GM19438 (cell line): ENCODE data around the gene CORO1C.
A peak's percentile ranks its signal among the peaks of the same experiment; 100 is the strongest.
"Not testable (repeated sequence)": the region's sequence is repeated elsewhere in the genome, so short reads cannot be mapped to it uniquely, and the experiment has no call there.

ENCODE experiments used
- ATAC-seq: cut with Tn5 transposase; IDR thresholded peaks from one replicate; pipeline ENCODE4 v1.9.1; 2021; ENCODE audit warnings: low read depth; ENCODE audit not compliant: unreplicated experiment

CORO1C gene

DNA sequence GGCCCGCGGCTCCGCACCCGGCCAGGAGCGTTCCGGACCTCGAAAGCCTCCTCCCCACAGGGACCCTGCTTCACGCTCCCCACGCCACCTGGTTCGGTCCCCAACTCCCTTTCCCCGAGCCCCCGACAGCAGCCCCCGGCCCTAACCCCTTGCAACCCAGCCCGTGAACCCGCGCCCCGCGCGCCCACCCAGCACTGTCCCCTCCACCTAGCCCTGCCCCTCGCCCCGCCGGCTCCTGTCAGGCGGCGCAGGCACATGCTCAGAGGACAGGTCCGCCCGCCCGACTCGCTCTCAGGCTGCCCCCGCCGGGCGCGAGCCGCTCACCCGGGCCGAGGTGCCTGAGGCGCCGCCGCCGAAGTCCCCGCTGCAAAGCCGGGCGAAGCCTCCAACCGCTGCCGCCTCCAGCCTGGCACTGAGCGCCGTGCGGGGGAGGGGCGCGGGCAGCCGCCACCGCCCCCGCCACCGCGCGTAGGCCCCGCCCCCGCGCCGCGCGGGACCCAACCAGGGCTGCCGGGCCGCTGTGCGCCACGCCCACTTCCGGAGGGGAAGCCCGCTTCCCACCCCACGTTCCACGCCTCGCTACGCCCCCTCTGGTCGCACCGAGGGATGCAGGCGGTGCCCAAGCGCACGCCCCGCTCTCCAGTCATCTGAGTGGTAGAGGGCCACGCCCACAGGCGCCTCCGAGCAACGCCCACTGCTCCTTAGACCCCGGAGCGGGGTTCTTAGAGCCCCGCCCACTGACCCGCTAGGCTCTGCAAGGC is at the start of gene CORO1C:
Gene CORO1C, minus strand, starts transcription at position 414 of the 761 bp plus-strand sequence. CDS start 30,200 bp downstream, outside the sequence.
- ATAC-seq, result peak; percentile 66

DNA sequence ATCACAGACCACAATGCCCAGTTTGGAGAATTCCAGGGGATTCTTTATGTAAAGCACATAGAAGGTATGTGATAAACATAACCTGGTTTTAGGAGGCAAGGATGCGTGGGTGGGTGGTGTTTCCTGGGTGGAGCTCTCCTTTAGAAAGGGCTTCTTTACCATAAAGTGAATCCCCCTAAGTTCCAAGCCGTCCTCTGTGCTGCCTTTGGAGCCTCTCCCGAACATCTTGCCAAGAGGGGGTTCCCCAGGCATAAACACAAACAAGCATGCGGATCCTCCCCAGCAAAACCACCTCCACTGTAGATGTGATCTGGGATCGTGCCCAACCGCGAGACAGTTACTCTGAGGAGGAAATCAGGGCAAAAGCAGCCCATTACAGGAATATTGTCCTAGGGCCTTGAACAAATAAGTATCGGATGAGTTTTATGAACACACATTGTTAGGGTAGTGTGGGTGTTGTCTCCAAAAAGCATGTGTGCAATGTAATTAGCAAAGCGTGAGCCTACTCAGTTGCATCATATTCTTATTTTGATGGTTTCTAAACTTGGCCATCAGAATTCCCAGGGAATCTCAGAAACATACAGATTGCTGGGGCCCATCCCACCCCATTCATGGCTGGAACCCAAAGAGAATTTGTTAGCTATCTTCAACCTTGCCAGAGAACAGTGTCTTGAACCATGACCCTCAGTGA is 48.8 kb upstream of the CORO1C start:
- ATAC-seq, result no peak

DNA sequence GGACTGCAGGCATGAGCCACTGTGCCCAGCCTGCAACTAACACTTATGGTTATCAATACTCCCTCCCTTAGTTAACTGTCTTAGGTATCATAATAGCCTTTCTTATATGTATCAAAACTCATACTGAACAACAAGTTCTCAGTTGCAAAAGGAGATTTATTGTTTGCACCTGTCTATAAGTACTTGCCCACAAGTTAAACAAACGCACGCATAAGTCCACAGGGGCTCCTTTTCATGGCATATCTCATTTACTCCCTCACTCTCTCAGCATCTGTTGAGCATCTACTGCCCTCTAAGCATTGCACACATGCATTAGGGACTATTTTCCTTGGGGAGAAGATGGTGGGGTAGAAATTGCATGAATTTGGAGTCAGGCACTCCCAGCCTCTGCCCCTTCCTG is 46.7 kb upstream of the CORO1C start:
- no peak for ATAC-seq

DNA sequence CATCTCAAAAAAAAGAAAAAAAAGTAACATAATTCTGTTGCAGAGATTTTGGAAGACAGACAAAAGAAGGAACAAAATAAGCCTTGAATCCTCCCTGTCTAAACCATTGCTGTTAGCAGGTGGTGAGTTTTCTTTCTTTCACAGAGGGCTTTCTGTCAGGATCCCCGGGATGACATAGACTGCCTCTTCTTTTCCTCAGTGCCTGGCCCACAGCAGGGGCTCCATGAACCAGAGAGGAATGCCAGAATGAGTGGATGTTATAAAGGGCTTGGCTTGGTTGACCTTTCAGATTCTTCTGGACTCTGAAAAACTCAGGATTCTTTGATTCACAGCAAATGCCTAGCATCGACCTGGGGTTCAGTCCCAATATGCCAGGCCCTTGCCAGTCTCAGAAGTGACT is 45.8 kb upstream of the CORO1C start:
- no peak for ATAC-seq

DNA sequence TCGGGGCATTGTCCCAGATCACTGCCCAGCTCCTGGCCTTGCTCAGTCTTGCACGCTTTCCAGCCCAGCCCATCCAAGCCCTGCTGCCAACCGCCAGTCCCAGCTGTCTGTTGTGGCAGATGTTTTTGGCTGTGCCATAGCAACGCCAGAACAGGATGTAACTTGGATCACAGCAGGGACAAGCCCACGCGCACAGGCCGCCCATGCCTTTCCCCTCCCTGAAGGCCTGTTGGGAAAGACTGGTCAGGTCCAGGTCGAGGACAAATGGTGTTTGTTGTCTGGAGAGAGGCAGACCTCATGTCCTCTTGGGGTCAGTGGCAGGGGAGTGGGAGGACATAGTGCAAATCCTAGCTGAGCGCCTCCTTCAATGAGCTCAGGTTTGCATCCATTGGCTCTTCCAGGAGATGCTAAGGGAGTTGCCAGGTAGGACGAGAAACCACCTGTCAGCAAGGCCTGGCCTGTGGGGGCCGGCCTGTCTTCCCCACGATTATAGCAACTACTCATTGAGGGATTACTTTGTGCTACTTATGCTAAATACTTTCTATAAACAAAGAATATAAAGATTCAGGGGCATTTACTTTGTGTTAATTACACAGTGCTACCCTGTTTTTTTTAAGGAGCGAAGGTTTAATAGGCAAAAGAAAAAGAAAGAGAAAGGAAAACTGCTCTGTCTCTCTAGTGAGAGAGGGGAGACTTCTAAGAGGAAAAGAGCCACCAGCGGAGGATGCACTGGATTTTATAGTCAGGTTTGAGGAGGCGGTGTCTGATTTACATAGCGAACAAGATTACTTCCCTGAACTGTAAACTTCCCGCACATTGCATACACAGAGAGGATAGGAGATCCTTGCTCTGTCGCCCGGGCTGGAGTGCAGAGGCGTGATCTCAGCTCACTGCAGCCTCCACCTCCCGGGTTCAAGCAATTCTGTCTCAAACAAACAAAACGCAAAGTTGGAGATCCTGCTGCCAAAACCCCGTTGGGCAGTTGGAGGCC is 42.8 kb upstream of the CORO1C start:
- no peak for ATAC-seq

DNA sequence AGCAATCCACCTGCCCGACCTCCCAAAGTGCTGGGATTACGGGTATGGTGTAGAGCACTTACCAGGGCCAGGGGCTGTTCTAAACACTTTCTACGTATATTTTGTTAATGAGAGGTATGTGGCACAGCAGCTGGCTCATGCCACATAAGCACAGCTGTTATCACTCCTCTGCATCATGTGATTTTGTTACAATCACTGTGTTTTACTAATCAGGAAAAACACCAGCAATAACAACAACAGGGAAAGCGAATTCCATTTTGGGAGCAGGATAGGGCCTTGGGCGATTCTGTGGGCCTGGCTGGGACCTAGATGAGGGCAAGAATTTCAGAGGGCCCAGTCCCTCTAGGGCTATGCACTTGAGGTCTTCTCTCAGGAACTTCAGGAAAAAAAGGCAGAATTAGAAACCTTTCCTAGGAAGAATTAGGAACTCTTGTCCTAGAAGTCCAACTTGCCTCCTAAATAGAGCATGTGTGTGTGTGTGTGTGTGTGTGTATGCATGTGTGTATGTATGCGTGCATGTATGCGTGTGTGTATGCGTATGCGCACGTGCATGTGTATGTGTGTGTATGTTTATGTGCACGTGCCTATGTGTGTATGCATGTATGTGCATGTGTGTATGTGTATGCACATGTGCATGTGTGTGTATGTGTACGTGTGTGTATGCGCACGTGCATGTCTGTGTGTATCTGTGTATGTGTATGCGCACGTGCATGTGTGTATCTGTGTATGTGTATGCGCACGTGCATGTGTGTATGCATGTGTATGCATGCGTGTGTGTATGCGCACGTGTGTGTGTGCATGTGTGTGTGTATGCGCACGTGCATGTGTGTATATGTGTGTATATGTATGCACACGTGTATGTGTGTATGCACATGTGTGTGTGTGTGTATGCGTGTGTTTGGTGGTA is 41.8 kb upstream of the CORO1C start:
- no peak for ATAC-seq

DNA sequence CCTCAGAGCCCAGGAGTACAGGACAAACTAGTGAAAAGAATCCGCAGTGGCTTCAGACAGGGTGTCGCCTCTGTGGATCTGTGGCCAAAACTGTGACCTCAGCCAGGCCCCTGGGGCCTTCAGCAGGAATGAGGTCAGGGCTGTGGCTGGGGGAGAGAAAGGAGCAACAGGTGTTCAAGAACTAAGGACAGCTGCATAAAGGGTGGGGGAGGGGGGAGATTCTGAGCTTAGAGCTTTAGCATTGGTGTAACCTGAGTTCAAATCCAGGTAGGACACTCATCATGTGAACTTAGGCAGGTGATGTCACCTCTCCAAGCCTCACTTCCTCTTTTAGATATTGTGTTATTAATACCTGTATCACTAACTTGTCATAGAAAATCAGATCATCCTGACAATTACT is 40.9 kb upstream of the CORO1C start:
- ATAC-seq, result peak; percentile 66

DNA sequence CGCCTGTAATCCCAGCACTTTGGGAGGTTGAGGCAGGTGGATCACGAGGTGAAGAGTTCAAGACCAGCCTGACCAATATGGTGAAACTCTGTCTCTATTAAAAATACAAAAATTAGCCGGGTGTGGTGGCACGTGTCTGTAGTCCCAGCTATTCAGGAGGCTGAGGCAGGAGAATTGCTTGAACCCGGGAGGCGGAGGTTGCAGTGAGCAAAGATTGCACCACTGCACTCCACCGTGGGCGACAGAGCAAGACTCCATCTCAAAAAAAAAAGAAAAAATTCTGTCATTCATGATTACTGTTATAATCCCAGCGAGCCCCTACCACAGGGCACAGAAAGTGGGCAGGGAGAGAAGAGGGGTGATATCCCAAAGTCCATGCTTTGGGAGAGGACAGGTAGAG is 40.5 kb upstream of the CORO1C start:
- not testable (repeated sequence) for ATAC-seq

DNA sequence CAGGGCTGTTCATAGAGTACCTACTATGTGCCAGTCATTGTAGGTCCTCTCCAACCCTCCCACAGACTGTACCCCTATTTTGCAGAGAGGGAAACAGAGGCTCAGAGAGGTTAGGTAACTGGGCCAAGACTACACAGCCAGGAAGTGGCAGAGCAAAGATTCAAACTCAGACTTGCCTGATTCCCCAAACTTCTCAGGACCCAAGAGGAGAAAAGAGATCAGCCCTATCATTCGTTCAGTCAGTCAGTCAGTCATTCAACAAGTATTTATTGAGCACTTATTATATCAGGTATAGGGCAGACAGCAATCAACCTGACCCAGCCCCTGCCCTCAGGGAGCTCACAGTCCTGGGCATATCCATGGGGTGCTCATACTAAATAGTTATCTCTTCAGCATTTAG is 39.6 kb upstream of the CORO1C start:
- no peak for ATAC-seq

DNA sequence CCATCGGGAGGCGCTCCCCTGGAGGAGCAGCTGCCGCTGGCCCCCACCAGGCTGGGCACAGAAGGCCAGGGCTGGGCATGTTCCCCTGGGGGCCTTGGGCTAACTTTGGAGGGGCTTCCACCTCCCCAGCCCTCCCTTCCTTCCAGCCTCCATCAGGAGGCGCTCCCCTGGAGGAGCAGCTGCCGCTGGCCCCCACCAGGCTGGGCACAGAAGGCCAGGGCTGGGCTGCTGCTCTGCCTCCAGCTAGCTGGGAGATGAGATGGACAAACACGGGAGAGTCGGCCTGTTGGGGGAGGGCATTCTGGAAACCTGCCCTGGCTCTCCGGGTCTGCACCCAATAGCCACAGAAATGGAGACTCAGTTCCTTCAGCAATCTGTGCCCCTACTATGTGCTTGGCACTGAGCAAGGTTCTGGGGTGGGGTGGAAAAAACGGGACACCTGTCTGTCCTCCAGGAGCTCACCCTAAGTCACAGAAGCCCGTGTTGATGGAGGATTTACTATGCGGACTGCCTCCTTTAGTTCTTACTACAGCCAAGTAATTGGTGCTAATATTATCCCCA is 39.0 kb upstream of the CORO1C start:
- ATAC-seq, result no peak

DNA sequence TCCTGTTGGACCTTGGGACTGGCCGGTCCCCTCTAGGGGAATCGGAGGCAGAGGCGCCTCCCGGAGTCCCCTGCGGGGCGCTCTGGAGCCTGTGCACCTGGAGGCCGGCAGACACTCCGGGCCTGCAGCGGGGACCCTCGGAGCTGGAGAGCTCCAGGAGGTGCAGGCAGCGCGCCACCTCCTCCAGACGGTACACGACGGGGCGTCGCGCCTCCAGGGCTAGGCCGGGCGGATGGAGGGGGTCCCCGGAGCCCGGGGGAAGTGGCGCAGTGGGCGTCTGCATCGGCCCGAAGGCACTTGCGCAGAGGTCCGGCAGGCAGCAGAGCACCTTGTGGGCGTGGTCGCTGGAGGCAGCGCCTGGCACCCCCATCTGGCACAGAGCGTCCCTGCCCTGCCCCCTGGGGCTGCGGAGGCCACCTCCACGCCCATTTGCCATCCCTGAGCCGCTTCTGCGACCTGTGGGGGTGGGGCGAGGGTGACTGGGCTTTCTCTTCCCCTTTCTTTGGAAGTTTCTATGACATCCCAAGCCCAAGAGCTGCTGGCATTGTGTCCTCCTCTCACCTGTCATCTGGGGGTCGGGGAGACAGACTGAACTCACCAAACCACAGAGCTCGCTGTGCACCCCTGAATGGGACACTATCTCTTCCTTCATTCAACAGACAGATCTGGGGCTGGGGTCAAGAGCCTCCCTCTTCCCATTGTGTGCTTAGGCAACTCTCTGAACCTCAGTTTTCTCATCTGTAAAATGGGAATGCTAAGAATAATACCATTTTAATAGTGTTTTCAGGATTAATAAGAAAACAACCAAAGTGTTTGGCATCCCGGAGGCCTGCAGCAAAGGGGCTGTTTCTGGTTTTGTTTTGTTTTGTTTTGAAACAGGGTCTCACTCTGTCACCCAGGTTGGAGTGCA is 37.5 kb upstream of the CORO1C start:
- ATAC-seq, result no peak

DNA sequence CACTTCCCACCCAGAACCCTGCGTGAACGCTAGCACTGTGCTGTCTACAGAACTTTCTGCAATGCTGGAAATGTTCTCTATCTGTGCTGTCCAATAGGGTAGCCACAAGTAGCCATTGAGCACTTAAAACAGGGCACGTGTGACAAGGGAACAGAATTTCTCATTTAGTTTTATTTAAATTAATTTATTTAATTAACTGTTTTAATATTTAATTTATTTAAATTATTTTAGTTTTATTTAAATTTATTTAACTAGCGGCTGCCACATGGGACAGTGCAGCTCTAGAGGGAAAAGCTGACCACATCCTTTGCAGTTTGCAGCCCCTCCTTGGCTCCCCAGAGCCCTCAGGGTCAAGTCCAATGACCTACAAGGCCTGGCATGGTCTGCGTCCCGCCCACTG is 35.0 kb upstream of the CORO1C start:
- no peak for ATAC-seq

DNA sequence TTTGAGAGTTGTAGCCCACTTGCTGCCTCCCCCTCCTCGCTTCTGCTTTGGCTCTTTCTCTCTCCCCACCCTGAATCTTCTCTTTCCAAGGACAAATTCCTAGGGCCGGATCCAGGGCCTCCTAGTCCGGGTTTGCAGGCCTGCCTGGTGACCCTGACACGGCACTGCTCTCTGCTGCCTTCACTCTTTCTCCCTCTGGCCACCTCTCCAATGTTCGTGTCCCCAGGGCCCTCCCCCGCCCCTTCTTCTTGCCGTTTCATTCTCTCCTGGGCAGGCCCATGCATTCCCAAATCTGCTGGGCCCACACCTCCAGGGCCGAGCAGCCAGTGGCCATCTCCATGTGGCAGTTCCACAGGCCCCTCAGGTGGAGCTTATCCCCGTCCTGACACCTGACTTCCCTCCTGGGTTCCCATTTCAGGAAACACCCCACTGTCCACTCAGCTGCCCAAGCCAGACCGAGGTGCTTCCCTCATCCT is 34.0 kb upstream of the CORO1C start:
- no peak for ATAC-seq

DNA sequence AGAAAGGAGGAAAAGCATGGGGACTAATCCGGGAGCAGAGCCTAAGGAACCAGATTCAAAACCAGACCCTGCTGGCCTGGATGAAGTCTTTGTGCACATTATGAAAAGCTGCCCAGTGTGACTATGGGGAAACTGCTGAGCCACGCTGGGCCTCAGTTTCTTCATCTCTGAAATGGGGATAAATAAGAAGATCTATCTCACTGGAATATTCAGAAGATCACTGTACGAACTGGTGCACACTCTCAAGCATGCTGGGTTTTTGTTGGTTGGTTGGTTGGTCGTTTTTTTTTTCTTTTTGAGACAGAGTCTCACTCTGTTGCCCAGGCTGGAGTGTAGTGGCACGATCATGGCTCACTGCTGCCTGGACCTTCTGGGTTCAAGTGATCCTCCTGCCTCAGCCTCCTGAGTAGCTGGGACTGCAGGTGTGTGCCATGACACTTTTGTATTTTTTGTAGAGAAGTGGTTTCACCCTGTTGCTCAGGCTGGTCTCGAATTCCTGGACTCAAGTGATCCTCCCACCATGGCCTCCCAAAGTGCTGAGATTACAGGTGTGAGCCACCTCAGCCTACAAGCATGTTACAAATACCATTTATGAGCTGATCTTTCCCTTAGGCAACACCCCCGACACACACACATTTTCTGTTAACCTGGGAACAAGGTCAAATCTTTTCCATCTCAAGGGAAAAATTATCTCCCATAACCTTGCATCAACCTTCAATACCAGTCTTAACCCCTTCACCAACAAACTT is 33.4 kb upstream of the CORO1C start:
- ATAC-seq, result no peak

DNA sequence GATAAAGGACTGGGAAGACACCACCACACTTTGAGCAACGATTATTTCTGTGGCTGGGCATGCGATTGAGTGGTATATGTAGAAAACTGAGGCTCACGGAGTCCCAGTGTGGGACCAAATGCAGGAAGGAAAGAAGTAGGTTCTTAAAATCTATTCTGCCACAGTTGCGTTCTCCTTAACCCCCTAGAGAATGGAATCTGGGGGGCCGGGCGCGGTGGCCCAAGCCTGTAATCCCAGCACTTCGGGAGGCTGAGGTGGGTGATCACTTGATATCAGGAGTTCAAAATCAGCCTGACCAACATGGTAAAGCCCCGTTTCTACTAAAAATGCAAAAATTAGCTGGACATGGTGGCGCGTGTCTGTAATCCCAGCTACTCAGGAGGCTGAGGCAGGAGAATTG is 29.9 kb upstream of the CORO1C start:
- ATAC-seq, result no peak

DNA sequence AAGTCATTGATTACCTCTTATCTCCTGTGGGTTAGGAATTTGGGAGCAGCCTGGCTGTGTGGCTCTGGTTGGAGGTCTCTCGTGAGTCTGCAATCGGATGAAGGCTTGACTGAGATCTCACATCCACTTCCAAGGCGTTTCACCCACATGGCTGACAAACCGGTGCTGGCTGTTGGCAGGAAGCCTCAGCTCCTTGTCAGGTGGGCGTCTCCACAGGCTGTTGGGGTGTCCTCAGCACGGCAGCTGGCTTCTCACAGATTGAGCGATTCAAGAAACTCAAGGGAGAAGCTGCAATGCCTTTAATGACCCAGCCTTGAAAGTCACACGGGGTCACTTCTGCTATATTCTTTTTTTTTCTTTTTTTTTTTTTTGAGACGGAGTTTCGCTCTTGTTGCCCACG is 28.6 kb upstream of the CORO1C start:
- ATAC-seq, result no peak

DNA sequence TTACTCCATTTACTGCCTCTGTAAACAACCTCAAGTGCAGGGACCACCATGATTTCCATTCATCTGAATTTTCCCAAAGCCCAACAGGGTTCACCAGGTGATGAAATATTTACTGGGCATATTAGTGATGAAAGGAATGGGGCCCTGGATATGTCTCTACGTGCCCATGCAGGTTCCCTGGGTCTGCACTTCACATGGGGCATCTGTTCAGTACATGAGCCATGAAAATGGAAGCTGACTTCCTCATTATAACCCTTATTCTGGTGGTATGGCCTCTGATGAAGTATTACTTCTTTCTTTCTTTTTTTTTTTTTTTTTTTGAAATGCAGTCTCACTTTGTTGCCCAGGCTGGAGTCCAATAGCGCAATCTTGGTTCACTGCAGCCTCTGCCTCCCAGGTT is 26.5 kb upstream of the CORO1C start:
- no peak for ATAC-seq

DNA sequence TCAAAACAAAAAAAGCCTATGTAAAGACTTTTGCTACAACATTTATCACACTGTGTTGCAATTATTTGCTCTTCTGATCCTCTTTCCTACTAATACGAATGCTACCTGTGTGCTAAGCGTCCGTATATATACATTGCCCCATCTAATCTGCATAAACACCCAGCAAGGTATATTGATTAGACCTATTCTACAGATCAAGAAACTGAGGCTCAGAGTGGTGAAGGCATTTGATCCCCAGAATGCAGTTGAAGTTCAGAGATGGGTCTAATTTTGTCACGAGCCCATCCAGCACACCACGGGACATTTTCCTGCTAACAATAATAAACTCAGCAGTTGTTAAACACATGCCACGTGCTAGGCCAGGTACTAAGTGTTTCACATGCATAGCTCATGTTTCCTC is 25.1 kb upstream of the CORO1C start:
- ATAC-seq, result no peak
